Kidney (tissue), 14 donors: ENCODE results near the gene LAPTM5. TPM values are rescaled to one million over a fixed set of nuclear protein-coding genes. Genes with fewer than 3 reads are reported as not detected.

Experiments used
- DNase-seq, 5 donors: peaks; one replicate each; pipeline ENCODE4 v3.0.0-alpha.2; 2013 to 2020
- FAIRE-seq: peaks from 2 replicates; lab custom pipeline; 2012; peaks lifted over from hg19 to GRCh38; lab: Jason Lieb, UNC
- H3K27ac ChIP-seq, 2 donors: one replicate each; pipeline ENCODE4 v1.7.0; 2013; ENCODE audit warnings: low read depth in 2 of 2, low read length in 2 of 2, inconsistent platforms in 1 of 2
- H3K27me3 ChIP-seq: one replicate; pipeline ENCODE4 v1.7.1; 2013; ENCODE audit warnings: low read length, inconsistent platforms; ENCODE audit not compliant: control insufficient read depth, insufficient read depth
- H3K36me3 ChIP-seq, 3 donors: one replicate each; pipeline versions ENCODE4 v1.7.0 to v1.7.1; 2013; ENCODE audit warnings: low read length in 3 of 3, control low read depth in 1 of 3, inconsistent platforms in 1 of 3; ENCODE audit not compliant: insufficient read depth in 3 of 3, control insufficient read depth in 2 of 3
- H3K4me1 ChIP-seq, 3 donors: one replicate each; pipeline versions ENCODE4 v1.7.0 to v1.7.1; 2013; ENCODE audit warnings: low read length in 3 of 3, inconsistent platforms in 1 of 3, low read depth in 1 of 3; ENCODE audit not compliant: control insufficient read depth in 2 of 3, insufficient read depth in 2 of 3
- H3K4me3 ChIP-seq, 3 donors: one replicate each; pipeline versions ENCODE4 v1.7.0 to v1.8.1; 2013; ENCODE audit warnings: low read length in 3 of 3, control low read depth in 1 of 3, inconsistent platforms in 1 of 3
- H3K9ac ChIP-seq, 3 donors: one replicate each; pipeline versions ENCODE4 v1.7.0 to v1.7.1; 2013; ENCODE audit warnings: low read length in 3 of 3, control low read depth in 1 of 3, inconsistent platforms in 1 of 3
- H3K9me3 ChIP-seq, 3 donors: one replicate each; pipeline versions ENCODE4 v1.7.0 to v1.7.1; 2013; ENCODE audit warnings: low read length in 3 of 3, control low read depth in 1 of 3, inconsistent platforms in 1 of 3; ENCODE audit not compliant: control insufficient read depth in 2 of 3, insufficient read depth in 1 of 3
- CTCF ChIP-seq: IDR thresholded peaks from 3 replicates; pipeline ENCODE4 v1.5.1; 2012; ENCODE audit warnings: mild to moderate bottlenecking, moderate library complexity, borderline replicate concordance; ENCODE audit not compliant: insufficient read depth; ENCODE audit errors: extremely low read depth
- intact Hi-C: fragments of 100-400 bp; cut with DNase I; formaldehyde crosslinking; loops from one replicate; pipeline ENCODE4 v1.11.1; 2022
- polyA plus RNA-seq: library from polyadenylated mRNA; stranded (reverse); fragments of 350-450 nt; fragmentation: Illumina TruSeq; extraction: RNeasy Lipid Tissue Mini Kit (QIAGEN cat#74804); gene quantifications from one replicate; pipeline ENCODE4 v1.2.3, GENCODE V29; 2014; ENCODE audit warnings: low read depth, low replicate concordance; ENCODE audit not compliant: insufficient read depth
- total RNA-seq: library from RNA; stranded (reverse); fragmentation: NEBNext Ultra II Directional; extraction: Animal tissue kit (Norgen Biotek cat#: 25700); gene quantifications from one replicate; pipeline ENCODE4 v1.2.1, GENCODE V29; 2021
- donor health status: control.
- donor health status: control.
- donor health status: control.
- donor health status: control.
- donor health status: control.
- donor health status: DM: yes; HTN: yes; CAD: no.
- donor health status: Normal renal cell carcinoma (clear cell type).

Gene LAPTM5
- total and polyA plus RNA-seq, 2 donors from 2014 or later = 23.5 to 108 TPM

GRCh38 chr1:30707412-30708360 is 49.9 kb downstream of the LAPTM5 start:
- DNase-seq = peak; percentile 84 to 92 (median 85)
- Histone ChIP-seq H3K36me3 (no peaks in the 10 kb centered on the region), H3K4me1 (no peaks in the 10 kb centered on the region), H3K9me3 (no peaks in the 10 kb centered on the region), H3K9ac (no peak overlapping the region), H3K27ac (no peak overlapping the region), H3K27me3 (no peaks in the 10 kb centered on the region), H3K4me3 (no peak overlapping the region)
- intact Hi-C loops = loop anchor here (10.0 kb wide), 1 partner anchor 1473 kb away; the partner anchor contains the start of genes MECR and PTPRU
- no peak for FAIRE-seq
- peak; percentile 87 for TF ChIP-seq CTCF

- Histone ChIP-seq H3K4me1 (no peaks in the 10 kb centered on the region), H3K9me3 (no peaks in the 10 kb centered on the region), H3K27me3 (no peaks in the 10 kb centered on the region), H3K9ac (no peak overlapping the region), H3K36me3 (no peaks in the 10 kb centered on the region), H3K4me3 (no peak overlapping the region), H3K27ac (no peak overlapping the region)
- DNase-seq (peak in 1 of 5 donors; percentile 84), FAIRE-seq (no peak)
- intact Hi-C loops = loop anchor here (10.0 kb wide), 1 partner anchor 1472 kb away; the partner anchor contains the start of genes MECR and PTPRU
- no peak for TF ChIP-seq CTCF
Measured at GRCh38 chr1:30706528-30706927, 51.0 kb downstream of the LAPTM5 start.

GRCh38 chr1:30705698-30706097 is 51.9 kb downstream of the LAPTM5 start:
- DNase-seq = no peak
- H3K4me3 ChIP-seq = no peak overlapping the region
- H3K27ac ChIP-seq = no peak overlapping the region
- no peaks in the 10 kb centered on the region for H3K4me1 ChIP-seq
- FAIRE-seq = no peak
- no peaks in the 10 kb centered on the region for H3K36me3 ChIP-seq
- H3K27me3 ChIP-seq = no peaks in the 10 kb centered on the region
- TF ChIP-seq CTCF = no peak
- no peaks in the 10 kb centered on the region for H3K9me3 ChIP-seq
- H3K9ac ChIP-seq = no peak overlapping the region
- intact Hi-C loops = loop anchor here (10.0 kb wide), 1 partner anchor 1471 kb away; the partner anchor contains the start of genes MECR and PTPRU
